ENCODE data around the gene ME1.
A peak's percentile ranks its signal among the peaks of the same experiment; 100 is the strongest.

Gene ME1

DNA sequence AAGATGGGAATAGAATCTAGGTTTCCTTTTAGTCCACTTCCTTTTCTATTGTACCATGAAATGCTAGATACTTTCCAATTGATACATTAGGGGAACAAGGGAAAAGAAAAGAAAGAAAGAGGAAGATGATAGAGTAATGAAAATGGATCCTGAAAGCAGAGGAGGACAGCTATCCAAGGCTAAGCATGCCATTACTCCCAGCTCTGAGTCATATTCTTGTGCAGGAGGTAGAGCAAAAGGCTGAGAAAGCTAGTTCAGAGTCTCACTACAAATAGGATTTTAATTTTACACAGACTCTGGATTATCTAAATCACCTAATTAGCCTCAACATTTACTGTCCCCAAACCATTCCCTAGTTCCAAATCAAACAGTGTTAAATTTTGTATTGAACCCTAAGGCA is 214.0 kb downstream of the ME1 start:
- H3K9ac ChIP-seq: no peak overlapping the region
- no peaks in the 10 kb centered on the region for H3K36me3 ChIP-seq (ENCODE audit: control insufficient read depth, insufficient read depth, low read length)
- H3K4me2 ChIP-seq (ENCODE audit: low read length): no peak overlapping the region
- H3K4me1 ChIP-seq: no peaks in the 10 kb centered on the region
- TF ChIP-seq, protein P1, sequence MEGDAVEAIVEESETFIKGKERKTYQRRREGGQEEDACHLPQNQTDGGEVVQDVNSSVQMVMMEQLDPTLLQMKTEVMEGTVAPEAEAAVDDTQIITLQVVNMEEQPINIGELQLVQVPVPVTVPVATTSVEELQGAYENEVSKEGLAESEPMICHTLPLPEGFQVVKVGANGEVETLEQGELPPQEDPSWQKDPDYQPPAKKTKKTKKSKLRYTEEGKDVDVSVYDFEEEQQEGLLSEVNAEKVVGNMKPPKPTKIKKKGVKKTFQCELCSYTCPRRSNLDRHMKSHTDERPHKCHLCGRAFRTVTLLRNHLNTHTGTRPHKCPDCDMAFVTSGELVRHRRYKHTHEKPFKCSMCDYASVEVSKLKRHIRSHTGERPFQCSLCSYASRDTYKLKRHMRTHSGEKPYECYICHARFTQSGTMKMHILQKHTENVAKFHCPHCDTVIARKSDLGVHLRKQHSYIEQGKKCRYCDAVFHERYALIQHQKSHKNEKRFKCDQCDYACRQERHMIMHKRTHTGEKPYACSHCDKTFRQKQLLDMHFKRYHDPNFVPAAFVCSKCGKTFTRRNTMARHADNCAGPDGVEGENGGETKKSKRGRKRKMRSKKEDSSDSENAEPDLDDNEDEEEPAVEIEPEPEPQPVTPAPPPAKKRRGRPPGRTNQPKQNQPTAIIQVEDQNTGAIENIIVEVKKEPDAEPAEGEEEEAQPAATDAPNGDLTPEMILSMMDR (IDR thresholded peaks at IDR 0.05): no peak
- H3K27ac ChIP-seq: no peak overlapping the region
- H3K79me2 ChIP-seq: no peaks in the 10 kb centered on the region
- H3K9me3 ChIP-seq (ENCODE audit: control insufficient read depth, low read length): no peaks in the 10 kb centered on the region
- H3K4me3 ChIP-seq (ENCODE audit: low read depth, low read length): no peak overlapping the region
- H2AFZ ChIP-seq: no peak overlapping the region
- no peaks in the 10 kb centered on the region for H3K27me3 ChIP-seq (ENCODE audit: control insufficient read depth, insufficient read depth, low read length)

DNA sequence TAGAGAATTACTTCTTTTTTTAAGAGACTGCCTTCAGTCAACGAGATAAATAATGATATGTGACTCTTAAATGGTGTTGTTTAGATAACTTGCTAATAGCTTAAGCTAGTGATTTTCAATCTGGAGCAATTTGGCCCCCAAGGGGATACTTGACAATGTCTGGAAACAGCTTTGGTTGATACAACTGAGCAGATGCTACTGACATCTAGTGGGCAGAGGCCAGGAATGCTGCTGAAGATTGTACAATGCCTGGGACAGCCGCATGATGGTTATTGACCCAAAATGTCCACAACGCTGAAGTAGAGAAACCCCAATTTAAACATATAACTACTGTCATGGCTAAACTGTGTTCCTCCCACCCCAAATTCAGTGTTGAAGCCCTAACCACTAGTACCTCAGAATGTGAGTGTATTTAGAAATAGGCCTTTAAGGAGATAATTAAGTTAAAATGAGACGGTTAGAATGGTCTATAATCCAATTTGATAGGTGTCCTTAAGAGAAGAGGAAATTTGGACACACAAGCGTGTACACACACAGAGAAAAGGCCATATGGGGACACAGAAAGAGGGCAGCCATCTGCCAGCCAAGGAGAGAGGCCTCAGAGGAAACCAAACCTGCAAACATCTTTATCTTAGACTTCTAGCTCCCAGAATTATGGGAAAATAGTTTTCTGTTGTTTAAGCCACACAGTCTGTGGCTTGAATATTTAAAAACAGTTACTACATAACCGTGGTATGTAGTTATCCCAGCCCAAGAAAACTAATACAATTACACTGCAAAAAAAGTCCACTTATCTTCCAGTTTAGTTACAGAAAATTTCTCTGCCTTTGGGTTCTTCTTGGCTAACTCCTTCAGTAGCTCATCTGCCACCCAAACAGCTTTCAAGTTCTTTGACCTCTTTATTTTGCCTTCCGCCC is 215.5 kb downstream of the ME1 start:
- no peaks in the 10 kb centered on the region for H3K27me3 ChIP-seq (ENCODE audit: control insufficient read depth, insufficient read depth, low read length)
- no peak overlapping the region for H3K27ac ChIP-seq
- H3K9me3 ChIP-seq (ENCODE audit: control insufficient read depth, low read length): no peaks in the 10 kb centered on the region
- H3K4me1 ChIP-seq: no peaks in the 10 kb centered on the region
- no peak overlapping the region for H3K4me2 ChIP-seq (ENCODE audit: low read length)
- no peak overlapping the region for H3K9ac ChIP-seq
- TF ChIP-seq, protein P1 (IDR thresholded peaks at IDR 0.05): peak; percentile 72
- no peaks in the 10 kb centered on the region for H3K79me2 ChIP-seq
- H2AFZ ChIP-seq: no peak overlapping the region
- no peak overlapping the region for H3K4me3 ChIP-seq (ENCODE audit: low read depth, low read length)
- H3K36me3 ChIP-seq (ENCODE audit: control insufficient read depth, insufficient read depth, low read length): no peaks in the 10 kb centered on the region

DNA sequence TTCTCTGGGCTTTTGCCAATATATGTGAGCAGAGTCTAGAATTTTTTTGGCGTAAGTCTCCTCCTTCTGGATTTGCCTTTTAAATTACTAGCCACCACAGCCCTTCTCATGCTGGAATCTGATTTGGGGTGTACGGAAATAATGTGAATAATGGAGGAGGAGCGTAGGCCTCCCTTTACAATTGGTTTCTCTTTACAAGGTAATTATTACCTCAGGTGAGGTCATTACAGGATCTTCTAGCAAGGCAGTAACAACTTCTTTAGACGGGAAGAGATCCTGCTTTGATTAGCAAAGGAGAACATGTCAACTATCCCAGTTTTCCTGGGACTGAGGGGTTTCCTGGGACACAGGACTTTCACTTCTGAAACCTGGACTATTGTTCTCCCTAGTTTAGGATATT is 228.8 kb downstream of the ME1 start:
- no peak overlapping the region for H2AFZ ChIP-seq
- no peaks in the 10 kb centered on the region for H3K9me3 ChIP-seq (ENCODE audit: control insufficient read depth, low read length)
- no peaks in the 10 kb centered on the region for H3K79me2 ChIP-seq
- H3K4me1 ChIP-seq: no peaks in the 10 kb centered on the region
- no peak overlapping the region for H3K27ac ChIP-seq
- no peaks in the 10 kb centered on the region for H3K36me3 ChIP-seq (ENCODE audit: control insufficient read depth, insufficient read depth, low read length)
- H3K4me2 ChIP-seq (ENCODE audit: low read length): no peak overlapping the region
- TF ChIP-seq, protein P1 (IDR thresholded peaks at IDR 0.05): no peak
- H3K27me3 ChIP-seq (ENCODE audit: control insufficient read depth, insufficient read depth, low read length): no peaks in the 10 kb centered on the region
- no peak overlapping the region for H3K4me3 ChIP-seq (ENCODE audit: low read depth, low read length)
- no peak overlapping the region for H3K9ac ChIP-seq

- Histone ChIP-seq H2AFZ (no peak overlapping the region), H3K4me2 (ENCODE audit: low read length) (no peak overlapping the region), H3K79me2 (no peaks in the 10 kb centered on the region), H3K4me1 (no peaks in the 10 kb centered on the region), H3K9me3 (ENCODE audit: control insufficient read depth, low read length) (no peaks in the 10 kb centered on the region), H3K9ac (no peak overlapping the region), H3K27me3 (ENCODE audit: control insufficient read depth, insufficient read depth, low read length) (no peaks in the 10 kb centered on the region), H3K36me3 (ENCODE audit: control insufficient read depth, insufficient read depth, low read length) (no peaks in the 10 kb centered on the region), H3K4me3 (ENCODE audit: low read depth, low read length) (no peak overlapping the region), H3K27ac (no peak overlapping the region)
- TF ChIP-seq, protein P1 (IDR thresholded peaks at IDR 0.05): no peak
Observed at GRCh38 chr6:83199863-83200225, 231.0 kb downstream of the ME1 start.

Data from parathyroid adenoma (tissue), 2 donors.